CD4-positive, alpha-beta memory T cell (primary cell): Measurements from ENCODE around the gene APOBEC3B. TPM values are rescaled to one million over a fixed set of nuclear protein-coding genes. Genes with fewer than 3 reads are reported as not detected.
"Not testable (repeated sequence)": the region's sequence is repeated elsewhere in the genome, so short reads cannot be mapped to it uniquely, and the experiment has no call there.

Experiments used
- CTCF ChIA-PET: fragments of 350-600 bp; sonication (Branson Sonifier 250); formaldehyde crosslinking; loops from one replicate; lab custom pipeline; 2021; ENCODE audit warnings: inconsistent platforms; ENCODE audit not compliant: partially characterized antibody; lab: Charles Lee
- POLR2A ChIA-PET: fragments of 350-600 bp; sonication (Branson Sonifier 250); formaldehyde crosslinking; loops from one replicate; lab custom pipeline; 2021; ENCODE audit not compliant: partially characterized antibody; lab: Charles Lee
- DNase-seq, 5 donors: peaks; one replicate each; pipeline versions ENCODE4 v3.0.0 to v3.0.0-alpha.2; 2020 to 2022; ENCODE audit warnings: mixed read lengths in 1 of 5
- H3K27ac ChIP-seq: one replicate; pipeline ENCODE4 v1.7.0; 2013; ENCODE audit warnings: low read depth, low read length
- H3K27me3 ChIP-seq: 2 replicates; pipeline ENCODE4 v1.7.0; 2013; ENCODE audit warnings: mild to moderate bottlenecking, low read length, moderate library complexity; ENCODE audit not compliant: insufficient read depth
- H3K36me3 ChIP-seq: 2 replicates; pipeline ENCODE4 v1.7.0; 2013; ENCODE audit warnings: mild to moderate bottlenecking, low read length, moderate library complexity; ENCODE audit not compliant: insufficient read depth
- H3K4me1 ChIP-seq: 2 replicates; pipeline ENCODE4 v1.7.0; 2013; ENCODE audit warnings: mild to moderate bottlenecking, low read length, moderate library complexity; ENCODE audit not compliant: insufficient read depth
- H3K4me3 ChIP-seq, 2 donors: one replicate each; pipeline ENCODE4 v1.7.0; 2013; ENCODE audit warnings: low read length in 2 of 2, mild to moderate bottlenecking in 1 of 2
- H3K9me3 ChIP-seq, 2 donors: one replicate each; pipeline ENCODE4 v1.7.0; 2013; ENCODE audit warnings: low read length in 2 of 2, control low read depth in 1 of 2; ENCODE audit not compliant: control insufficient read depth in 1 of 2
- H3K27ac Mint-ChIP-seq, 7 donors: one replicate each; pipeline ENCODE4 v1.8.0; 2020 to 2021; ENCODE audit warnings: mixed read lengths in 7 of 7, mild to moderate bottlenecking in 6 of 7, inconsistent platforms in 3 of 7, moderate library complexity in 3 of 7
- H3K27me3 Mint-ChIP-seq, 2 donors: one replicate each; pipeline ENCODE4 v1.8.0; 2020 to 2021; ENCODE audit warnings: mixed read lengths in 2 of 2
- H3K36me3 Mint-ChIP-seq, 2 donors: one replicate each; pipeline ENCODE4 v1.8.0; 2020 to 2021; ENCODE audit warnings: mixed read lengths in 2 of 2, inconsistent platforms in 1 of 2, mild to moderate bottlenecking in 1 of 2
- H3K4me1 Mint-ChIP-seq, 4 donors: one replicate each; pipeline ENCODE4 v1.8.0; 2020 to 2021; ENCODE audit warnings: mixed read lengths in 4 of 4, mild to moderate bottlenecking in 1 of 4
- H3K4me3 Mint-ChIP-seq, 8 donors: one replicate each; pipeline ENCODE4 v1.8.0; 2020 to 2021; ENCODE audit warnings: mixed read lengths in 8 of 8, mild to moderate bottlenecking in 7 of 8, moderate library complexity in 6 of 8, inconsistent platforms in 3 of 8
- H3K9me3 Mint-ChIP-seq, 8 donors: one replicate each; pipeline ENCODE4 v1.8.0; 2020 to 2021; ENCODE audit warnings: mixed read lengths in 8 of 8, mild to moderate bottlenecking in 5 of 8, inconsistent platforms in 3 of 8, moderate library complexity in 1 of 8
- intact Hi-C: fragments of 100-400 bp; cut with micrococcal nuclease; formaldehyde crosslinking; loops from one replicate; pipeline ENCODE4 v1.15.1; 2023
- polyA plus RNA-seq, 2 donors: library from polyadenylated mRNA; unstranded; fragments of 300-500 nt; fragmentation: Illumina TruSeq; gene quantifications; one replicate each; pipeline ENCODE4 v1.2.3, GENCODE V29; 2021
- total RNA-seq, 2 experiments: library from RNA; stranded (reverse); gene quantifications; one replicate each; pipeline ENCODE4 v1.2.3, GENCODE V29; 2021

APOBEC3B gene
- total and polyA plus RNA-seq, 4 experiments from 2014 or later = 0.31 to 1.3 (median 0.48) TPM

DNA sequence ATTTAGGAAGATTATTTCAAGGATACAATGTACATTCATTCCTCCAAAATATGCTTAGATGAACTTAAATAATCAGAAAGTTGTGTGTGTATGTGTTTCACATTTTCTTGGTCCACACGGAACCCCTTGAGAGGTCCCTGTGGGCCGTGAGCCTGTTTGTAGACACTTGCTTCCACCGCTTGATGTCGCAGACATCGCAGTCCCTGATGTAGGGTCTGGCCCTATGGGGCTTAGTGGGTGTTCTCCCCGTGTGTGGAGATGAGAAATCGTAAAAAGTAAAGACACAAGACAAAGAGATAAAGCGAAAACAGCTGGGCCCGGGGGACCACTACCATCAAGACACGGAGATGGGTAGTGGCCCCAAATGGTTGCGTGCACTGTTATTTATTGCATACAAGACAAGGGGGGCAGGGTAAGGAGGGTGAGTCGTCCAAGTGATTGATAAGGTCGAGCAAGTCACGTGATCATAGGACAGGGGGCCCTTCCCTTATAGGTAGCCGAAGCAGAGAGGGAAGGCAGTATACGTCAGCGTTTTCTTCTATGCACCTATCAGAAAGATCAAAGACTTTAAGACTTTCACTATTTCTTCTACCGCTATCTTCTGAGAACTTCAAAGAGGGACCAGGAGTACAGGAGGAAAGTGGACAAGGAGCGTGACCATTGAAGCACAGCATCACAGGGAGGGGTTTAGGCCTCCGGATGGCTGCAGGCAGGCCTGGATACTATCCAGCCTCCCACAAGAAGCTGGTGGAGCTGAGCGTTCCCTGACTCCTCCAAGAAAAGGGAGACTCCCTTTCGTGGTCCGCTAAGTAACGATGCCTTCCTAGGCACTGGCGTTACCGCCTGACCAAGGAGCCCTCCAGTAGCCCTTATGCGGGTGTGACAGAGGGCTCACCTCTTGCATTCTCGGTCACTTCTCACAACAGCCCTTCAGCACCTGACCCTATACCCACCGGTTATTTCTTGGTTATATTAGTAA is 30.7 kb downstream of the APOBEC3B start:
- peaks cover 22 to 57% (median 38%) of the 10 kb centered on the region in 4 donors for H3K4me1 Mint-ChIP-seq
- H3K4me3 ChIP-seq = no peak overlapping the region
- H3K4me3 Mint-ChIP-seq = peak overlapping the region; percentile 19 to 86 (median 72)
- H3K27ac Mint-ChIP-seq = peak overlapping the region; percentile 72 to 93 (median 89)
- H3K36me3 ChIP-seq = no peaks in the 10 kb centered on the region
- DNase-seq = no peak
- H3K9me3 ChIP-seq = no peaks in the 10 kb centered on the region
- H3K27me3 ChIP-seq = no peaks in the 10 kb centered on the region
- H3K36me3 Mint-ChIP-seq = peaks cover 0 to 12% of the 10 kb centered on the region in 2 donors
- H3K4me1 ChIP-seq = peaks cover 36% of the 10 kb centered on the region
- CTCF ChIA-PET = interaction anchor here (0.7 to 1.9 kb wide), 5 partner anchors 8 to 143 kb away, joined by 3 to 10 read pairs (median 4); no protein-coding TSS in a partner anchor
- intact Hi-C loops = no loop called here
- peaks cover 0 to 3% (median 0%) of the 10 kb centered on the region in 8 donors for H3K9me3 Mint-ChIP-seq
- H3K27ac ChIP-seq = peak overlapping the region; percentile 65
- no peaks in the 10 kb centered on the region for H3K27me3 Mint-ChIP-seq
- POLR2A ChIA-PET = interaction anchor here (0.7 to 3.5 kb wide), 11 partner anchors 10 to 306 kb away, joined by 3 to 16 read pairs (median 4); partner anchors contain the start of gene CBX7

- POLR2A ChIA-PET = interaction anchor here (0.7 to 3.5 kb wide), 13 partner anchors 11 to 305 kb away, joined by 3 to 16 read pairs (median 4); partner anchors contain the start of genes APOBEC3H and CBX7
- intact Hi-C loops = not testable (repeated sequence)
- peaks cover 0 to 17% of the 10 kb centered on the region in 2 donors for H3K36me3 Mint-ChIP-seq
Measured at GRCh38 chr22:39013561-39013941, 31.4 kb downstream of the APOBEC3B start.

GRCh38 chr22:39013942-39014722 is 32.0 kb downstream of the APOBEC3B start, which contains the start of gene APOBEC3C:
Gene APOBEC3C (plus strand): TSS chr22:39014257. CDS start chr22:39014363, 106 bp downstream.
- ChIA-PET POLR2A (interaction anchor here (0.6 to 3.5 kb wide), 15 partner anchors 10 to 1043 kb away, joined by 3 to 16 read pairs (median 4); partner anchors contain the start of genes APOBEC3G, APOBEC3H and CBX7), CTCF (interaction anchor here (0.7 to 1.9 kb wide), 9 partner anchors 10 to 303 kb away, joined by 3 to 10 read pairs (median 3); no protein-coding TSS in a partner anchor)
- H3K27me3 ChIP-seq = no peaks in the 10 kb centered on the region
- peaks cover 36% of the 10 kb centered on the region for H3K4me1 ChIP-seq
- no peaks in the 10 kb centered on the region for H3K9me3 ChIP-seq
- Mint-ChIP-seq H3K4me3 (peak within 1 kb of the TSS; percentile 89 to 98 (median 94)), H3K9me3 (no peaks in the 10 kb centered on the region), H3K36me3 (peaks cover 0 to 21% of the 10 kb centered on the region in 2 donors), H3K27ac (peak within 1 kb of the TSS; percentile 86 to 97 (median 95)), H3K27me3 (no peaks in the 10 kb centered on the region), H3K4me1 (peaks cover 24 to 62% (median 44%) of the 10 kb centered on the region in 4 donors)
- peak within 1 kb of the TSS; percentile 70 to 91 for H3K4me3 ChIP-seq
- peaks cover 5% of the 10 kb centered on the region for H3K36me3 ChIP-seq
- H3K27ac ChIP-seq = peak within 1 kb of the TSS; percentile 65
- peak; percentile 71 to 86 (median 72) for DNase-seq
- intact Hi-C loops = loop anchor here (1.0 to 2.0 kb wide), 2 partner anchors 105 to 297 kb away; no protein-coding TSS in a partner anchor

More at GRCh38 chr22:39013561-39013941, 31.4 kb downstream of the APOBEC3B start:
- DNase-seq, H3K27me3 Mint-ChIP-seq, H3K27me3 ChIP-seq, H3K36me3 ChIP-seq, H3K9me3 ChIP-seq, H3K9me3 Mint-ChIP-seq: not testable (repeated sequence)
- Histone ChIP-seq H3K4me1 (peaks cover 36% of the 10 kb centered on the region), H3K4me3 (peak overlapping the region; percentile 70 to 91), H3K27ac (peak overlapping the region; percentile 65)
- H3K4me1 Mint-ChIP-seq = peaks cover 24 to 61% (median 41%) of the 10 kb centered on the region in 4 donors
- peak overlapping the region; percentile 89 to 98 (median 94) for H3K4me3 Mint-ChIP-seq
- peak overlapping the region; percentile 86 to 97 (median 95) for H3K27ac Mint-ChIP-seq
- CTCF ChIA-PET = interaction anchor here (0.7 to 1.9 kb wide), 5 partner anchors 9 to 144 kb away, joined by 3 to 10 read pairs (median 4); no protein-coding TSS in a partner anchor

DNA sequence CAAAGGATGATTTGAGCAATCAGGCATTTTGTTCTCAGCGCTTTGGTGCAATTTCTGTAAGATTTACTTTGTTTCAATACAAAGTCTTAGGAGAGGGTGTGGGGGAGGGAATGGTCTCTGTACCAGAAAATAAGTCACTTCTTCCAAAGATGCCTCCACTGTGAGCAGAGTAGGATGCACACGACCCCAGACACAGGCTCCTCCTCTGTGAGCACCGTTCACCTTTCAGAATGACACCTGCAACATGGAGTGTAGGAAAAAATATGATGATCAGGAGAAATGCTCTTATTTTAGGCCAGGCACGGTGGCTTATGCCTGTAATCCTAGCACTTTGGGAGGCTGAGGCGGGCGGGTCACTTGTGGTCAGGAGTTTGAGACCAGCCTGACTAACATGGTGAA is 32.6 kb downstream of the APOBEC3B start:
- intact Hi-C loops = loop anchor here (1.0 to 2.0 kb wide), 2 partner anchors 104 to 297 kb away; no protein-coding TSS in a partner anchor
- peak overlapping the region; percentile 70 to 91 for H3K4me3 ChIP-seq
- H3K27ac ChIP-seq = peak overlapping the region; percentile 65
- H3K4me1 Mint-ChIP-seq = peaks cover 24 to 62% (median 46%) of the 10 kb centered on the region in 4 donors
- POLR2A ChIA-PET = interaction anchor here (0.6 to 3.5 kb wide), 9 partner anchors 10 to 1042 kb away, joined by 3 to 16 read pairs (median 4); partner anchors contain the start of genes APOBEC3G, APOBEC3H and CBX7
- not testable (repeated sequence) for H3K9me3 Mint-ChIP-seq, DNase-seq, H3K9me3 ChIP-seq, H3K27me3 Mint-ChIP-seq, H3K27me3 ChIP-seq, H3K36me3 ChIP-seq
- H3K27ac Mint-ChIP-seq = peak overlapping the region; percentile 86 to 97 (median 95)
- CTCF ChIA-PET = interaction anchor here (0.7 to 1.4 kb wide), 5 partner anchors 8 to 302 kb away, joined by 3 to 4 read pairs (median 3); no protein-coding TSS in a partner anchor
- H3K4me3 Mint-ChIP-seq = peak overlapping the region; percentile 89 to 98 (median 94)
- H3K36me3 Mint-ChIP-seq = peaks cover 0 to 24% of the 10 kb centered on the region in 2 donors
- H3K4me1 ChIP-seq = peaks cover 36% of the 10 kb centered on the region

GRCh38 chr22:39016592-39016991 is 34.4 kb downstream of the APOBEC3B start:
- Histone ChIP-seq H3K9me3 (no peaks in the 10 kb centered on the region), H3K4me3 (no peak overlapping the region), H3K36me3 (peaks cover 5% of the 10 kb centered on the region), H3K27ac (no peak overlapping the region), H3K4me1 (peaks cover 43% of the 10 kb centered on the region), H3K27me3 (no peaks in the 10 kb centered on the region)
- Mint-ChIP-seq H3K36me3 (peaks cover 0 to 30% of the 10 kb centered on the region in 2 donors), H3K27ac (peak overlapping the region in 6 of 7 donors; percentile 53 to 85 (median 67)), H3K9me3 (peaks cover 0 to 2% (median 0%) of the 10 kb centered on the region in 8 donors), H3K4me3 (peak overlapping the region in 5 of 8 donors; percentile 29 to 72 (median 49)), H3K4me1 (peaks cover 29 to 71% (median 49%) of the 10 kb centered on the region in 4 donors), H3K27me3 (no peaks in the 10 kb centered on the region)
- intact Hi-C loops = no loop called here
- no peak for DNase-seq
- POLR2A ChIA-PET = interaction anchor here (1.2 to 1.5 kb wide), 2 partner anchors 10 to 13 kb away, joined by 3 to 4 read pairs; no protein-coding TSS in a partner anchor
- CTCF ChIA-PET = no interaction called here
